ENCODE results near the gene PNPLA5. TPM values are rescaled to one million over a fixed set of nuclear protein-coding genes. Genes with fewer than 3 reads are reported as not detected.
"Not testable (repeated sequence)": the region's sequence is repeated elsewhere in the genome, so short reads cannot be mapped to it uniquely, and the experiment has no call there.

The PNPLA5 gene
- total RNA-seq, 4 donors from 2014 or later: not detected

- Histone ChIP-seq H3K9me3 (no peaks in the 10 kb centered on the region), H3K27me3 (no peaks in the 10 kb centered on the region), H3K4me1 (no peaks in the 10 kb centered on the region), H3K27ac (no peak overlapping the region), H3K36me3 (no peaks in the 10 kb centered on the region), H3K4me3 (no peak overlapping the region)
- TF ChIP-seq, protein P1, sequence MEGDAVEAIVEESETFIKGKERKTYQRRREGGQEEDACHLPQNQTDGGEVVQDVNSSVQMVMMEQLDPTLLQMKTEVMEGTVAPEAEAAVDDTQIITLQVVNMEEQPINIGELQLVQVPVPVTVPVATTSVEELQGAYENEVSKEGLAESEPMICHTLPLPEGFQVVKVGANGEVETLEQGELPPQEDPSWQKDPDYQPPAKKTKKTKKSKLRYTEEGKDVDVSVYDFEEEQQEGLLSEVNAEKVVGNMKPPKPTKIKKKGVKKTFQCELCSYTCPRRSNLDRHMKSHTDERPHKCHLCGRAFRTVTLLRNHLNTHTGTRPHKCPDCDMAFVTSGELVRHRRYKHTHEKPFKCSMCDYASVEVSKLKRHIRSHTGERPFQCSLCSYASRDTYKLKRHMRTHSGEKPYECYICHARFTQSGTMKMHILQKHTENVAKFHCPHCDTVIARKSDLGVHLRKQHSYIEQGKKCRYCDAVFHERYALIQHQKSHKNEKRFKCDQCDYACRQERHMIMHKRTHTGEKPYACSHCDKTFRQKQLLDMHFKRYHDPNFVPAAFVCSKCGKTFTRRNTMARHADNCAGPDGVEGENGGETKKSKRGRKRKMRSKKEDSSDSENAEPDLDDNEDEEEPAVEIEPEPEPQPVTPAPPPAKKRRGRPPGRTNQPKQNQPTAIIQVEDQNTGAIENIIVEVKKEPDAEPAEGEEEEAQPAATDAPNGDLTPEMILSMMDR (IDR thresholded peaks at IDR 0.05): no peak
- no peak for TF ChIP-seq POLR2A (IDR thresholded peaks at IDR 0.05)
- DNase-seq: no peak
- intact Hi-C loops (cut with DNase I; ENCODE audit: low total_unique reads): no loop called here
Observed at GRCh38 chr22:43910178-43910695, 18.4 kb upstream of the PNPLA5 start.

- H3K27ac ChIP-seq: no peak overlapping the region
- H3K36me3 ChIP-seq: no peaks in the 10 kb centered on the region
- DNase-seq: no peak
- intact Hi-C loops (cut with DNase I; ENCODE audit: low total_unique reads): no loop called here
- H3K4me3 ChIP-seq: no peak overlapping the region
- TF ChIP-seq POLR2A (IDR thresholded peaks at IDR 0.05): no peak
- TF ChIP-seq, protein P1 (IDR thresholded peaks at IDR 0.05): no peak
- H3K4me1 ChIP-seq: no peaks in the 10 kb centered on the region
- H3K9me3 ChIP-seq: no peaks in the 10 kb centered on the region
- H3K27me3 ChIP-seq: no peaks in the 10 kb centered on the region
Observed at GRCh38 chr22:43909708-43910107, 17.9 kb upstream of the PNPLA5 start.

GRCh38 chr22:43905681-43906080 lies 13.9 kb upstream of the PNPLA5 start:
- no peak for TF ChIP-seq POLR2A (IDR thresholded peaks at IDR 0.05)
- TF ChIP-seq, protein P1 (IDR thresholded peaks at IDR 0.05): no peak
- Histone ChIP-seq H3K9me3 (no peaks in the 10 kb centered on the region), H3K36me3 (no peaks in the 10 kb centered on the region), H3K4me3 (no peak overlapping the region), H3K27ac (no peak overlapping the region), H3K27me3 (no peaks in the 10 kb centered on the region), H3K4me1 (no peaks in the 10 kb centered on the region)
- intact Hi-C loops (cut with DNase I; ENCODE audit: low total_unique reads): no loop called here
- no peak for DNase-seq

GRCh38 chr22:43904412-43904811 lies 12.6 kb upstream of the PNPLA5 start:
- H3K27me3 ChIP-seq; intact Hi-C loops (cut with DNase I; ENCODE audit: low total_unique reads); H3K9me3 ChIP-seq; H3K27ac ChIP-seq; H3K4me1 ChIP-seq; H3K4me3 ChIP-seq; H3K36me3 ChIP-seq: not testable (repeated sequence)
- DNase-seq: peak in 1 of 2 donors; percentile 26

DNA sequence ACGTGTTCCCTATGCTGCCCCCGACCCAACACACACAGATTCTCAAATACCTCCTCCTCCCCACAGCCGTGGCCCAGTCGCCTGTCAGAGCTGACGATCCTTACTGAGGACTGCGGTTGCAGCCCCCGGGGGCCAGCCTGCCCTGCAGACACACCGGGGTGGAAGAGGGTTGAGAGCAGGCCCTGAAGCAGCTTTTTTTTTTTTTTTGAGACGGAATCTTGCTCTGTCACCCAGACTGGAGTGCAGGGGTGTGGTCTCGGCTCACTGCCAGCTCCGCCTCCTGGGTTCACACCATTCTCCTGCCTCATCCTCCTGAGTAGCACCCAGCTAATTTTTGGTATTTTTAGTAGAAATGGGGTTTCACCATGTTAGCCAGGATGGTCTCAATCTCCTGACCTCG lies 11.2 kb upstream of the PNPLA5 start:
- H3K4me1 ChIP-seq; DNase-seq; H3K4me3 ChIP-seq; H3K27me3 ChIP-seq; H3K9me3 ChIP-seq; H3K36me3 ChIP-seq; H3K27ac ChIP-seq; intact Hi-C loops (cut with DNase I; ENCODE audit: low total_unique reads): not testable (repeated sequence)

DNA sequence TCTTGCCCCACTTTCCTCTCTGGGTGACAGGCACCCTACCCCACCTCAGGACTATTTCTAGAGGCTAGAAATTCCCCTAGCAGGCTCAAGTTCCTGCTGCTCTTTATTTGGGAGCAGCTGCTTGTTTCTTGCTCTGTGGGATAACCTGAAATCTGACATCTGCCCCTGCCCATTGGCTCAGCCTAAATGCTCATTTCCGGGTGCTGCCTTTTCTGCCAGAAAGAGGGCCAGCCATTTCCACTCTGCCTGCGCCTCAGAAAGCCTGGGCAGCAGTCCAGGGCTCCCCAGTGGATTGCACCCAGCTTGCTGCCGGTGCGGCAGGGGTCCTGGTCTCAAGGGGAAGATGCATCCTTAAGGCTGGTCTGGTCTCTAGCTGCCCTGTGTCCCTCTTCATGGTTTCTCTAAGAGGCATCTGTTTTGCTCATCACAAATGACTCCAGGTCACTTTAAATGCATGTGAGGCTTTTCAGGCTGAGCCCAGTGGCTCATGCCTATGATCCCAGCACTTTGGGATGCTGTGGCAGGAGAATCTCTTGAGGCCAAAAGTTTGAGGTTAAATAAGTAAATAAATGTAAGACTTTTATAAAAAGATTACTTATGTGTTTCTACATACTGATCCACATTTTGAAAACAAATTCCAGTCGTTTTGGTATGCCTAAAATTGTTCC lies 10.3 kb upstream of the PNPLA5 start:
- Histone ChIP-seq H3K4me3 (no peak overlapping the region), H3K27ac (no peak overlapping the region), H3K9me3 (no peaks in the 10 kb centered on the region), H3K36me3 (no peaks in the 10 kb centered on the region), H3K4me1 (no peaks in the 10 kb centered on the region), H3K27me3 (no peaks in the 10 kb centered on the region)
- intact Hi-C loops (cut with DNase I; ENCODE audit: low total_unique reads): no loop called here
- TF ChIP-seq POLR2A (IDR thresholded peaks at IDR 0.05): no peak
- TF ChIP-seq, protein P1 (IDR thresholded peaks at IDR 0.05): no peak
- no peak for DNase-seq
